ENCODE results near the gene DNAJA4.

GRCh38 chr15:78311292-78311691 lies 46.9 kb downstream of the DNAJA4 start:
- TF ChIP-seq POLR2AphosphoS5 (IDR thresholded peaks at IDR 0.05) (no peak), CTCF (IDR thresholded peaks at IDR 0.05 in 8 of 11, conservative IDR thresholded peaks at IDR 0.05 in 3 of 11) (no peak), POLR2A (IDR thresholded peaks at IDR 0.05) (no peak)
